MCF 10A (cell line): ENCODE measurements around the gene SUGT1. TPM values are rescaled to one million over a fixed set of nuclear protein-coding genes. Genes with fewer than 3 reads are reported as not detected.

Experiments used
- BruUV-seq: library from RNA; stranded (reverse); fragments of 400-500 nt; replicated peaks from 2 replicates; lab custom pipeline; 2021; lab: Mats Ljungman, UMichigan
- CTCF ChIA-PET: fragments of 300-600 bp; sonication (Branson Sonifier 250); formaldehyde crosslinking; extraction: SDS; loops from one replicate; lab custom pipeline; 2021; ENCODE audit warnings: antibody characterized with exemption, inconsistent platforms; lab: Yijun Ruan, JAX
- POLR2A ChIA-PET: fragments of 300-600, 350-650 bp; sonication (Branson Sonifier 250); formaldehyde crosslinking; extraction: SDS; loops from one replicate; lab custom pipeline; 2020; ENCODE audit warnings: antibody characterized with exemption, inconsistent platforms; lab: Yijun Ruan, JAX
- DNase-seq: peaks from one replicate; pipeline ENCODE4 v3.0.0-alpha.2; 2018; ENCODE audit not compliant: unreplicated experiment
- H3K27ac Mint-ChIP-seq: one replicate; pipeline ENCODE4 v1.8.0; 2022; ENCODE audit warnings: mild to moderate bottlenecking, low read depth, mixed read lengths; ENCODE audit not compliant: unreplicated experiment
- H3K27me3 Mint-ChIP-seq: one replicate; pipeline ENCODE4 v1.8.0; 2022; ENCODE audit warnings: mixed read lengths; ENCODE audit not compliant: insufficient read depth, unreplicated experiment
- H3K36me3 Mint-ChIP-seq: one replicate; pipeline ENCODE4 v1.8.0; 2022; ENCODE audit warnings: mild to moderate bottlenecking, moderate library complexity, mixed read lengths; ENCODE audit not compliant: insufficient read depth, unreplicated experiment
- H3K4me1 Mint-ChIP-seq: one replicate; pipeline ENCODE4 v1.8.0; 2022; ENCODE audit warnings: mixed read lengths; ENCODE audit not compliant: insufficient read depth, unreplicated experiment
- H3K4me3 Mint-ChIP-seq: one replicate; pipeline ENCODE4 v1.8.0; 2022; ENCODE audit warnings: mild to moderate bottlenecking, moderate library complexity, mixed read lengths; ENCODE audit not compliant: unreplicated experiment
- H3K9me3 Mint-ChIP-seq: one replicate; pipeline ENCODE4 v1.8.0; 2022; ENCODE audit warnings: mixed read lengths; ENCODE audit not compliant: unreplicated experiment
- CTCF ChIP-seq: fragments of 200-600 bp; IDR thresholded peaks from one replicate; pipeline ENCODE4 v1.8.0; 2022; ENCODE audit warnings: antibody characterized with exemption, mild to moderate bottlenecking; ENCODE audit not compliant: unreplicated experiment
- intact Hi-C: fragments of 100-400 bp; cut with micrococcal nuclease; formaldehyde crosslinking; loops from 2 replicates; pipeline ENCODE4 v1.14.1; 2022
- total RNA-seq: library from RNA; stranded (reverse); gene quantifications from 2 replicates; pipeline ENCODE4 v1.2.3, GENCODE V29; 2022

Gene SUGT1
- total RNA-seq, 1 experiment from 2014 or later: 58.4 TPM

- no TSS peak for BruUV-seq
- no peak for DNase-seq
- ChIA-PET CTCF (interaction anchor here (2.4 kb wide), 1 partner anchor 21 kb away, joined by 8 read pairs; no protein-coding TSS in a partner anchor), POLR2A (no interaction called here)
- Mint-ChIP-seq H3K36me3 (no peaks in the 10 kb centered on the region), H3K27ac (no peak overlapping the region), H3K27me3 (peaks cover 23% of the 10 kb centered on the region), H3K4me3 (no peak overlapping the region), H3K4me1 (no peaks in the 10 kb centered on the region), H3K9me3 (peaks cover 18% of the 10 kb centered on the region)
- TF ChIP-seq CTCF: no peak
- intact Hi-C loops: no loop called here
Observed at GRCh38 chr13:52723181-52723580, 70.5 kb downstream of the SUGT1 start.

- no peaks in the 10 kb centered on the region for H3K36me3 Mint-ChIP-seq
- no peak overlapping the region for H3K27ac Mint-ChIP-seq
- no peaks in the 10 kb centered on the region for H3K4me1 Mint-ChIP-seq
- intact Hi-C loops: no loop called here
- H3K4me3 Mint-ChIP-seq: no peak overlapping the region
- BruUV-seq: no TSS peak
- ChIA-PET CTCF (interaction anchor here (0.6 to 0.9 kb wide), 2 partner anchors 17 to 18 kb away, joined by 4 to 5 read pairs; no protein-coding TSS in a partner anchor), POLR2A (interaction anchor here (1.0 kb wide), 1 partner anchor 53 kb away, joined by 3 read pairs; no protein-coding TSS in a partner anchor)
- no peak for DNase-seq
- peaks cover 1% of the 10 kb centered on the region for H3K27me3 Mint-ChIP-seq
- no peaks in the 10 kb centered on the region for H3K9me3 Mint-ChIP-seq
- TF ChIP-seq CTCF: no peak
Observed at GRCh38 chr13:52725302-52725701, 72.7 kb downstream of the SUGT1 start.

DNA sequence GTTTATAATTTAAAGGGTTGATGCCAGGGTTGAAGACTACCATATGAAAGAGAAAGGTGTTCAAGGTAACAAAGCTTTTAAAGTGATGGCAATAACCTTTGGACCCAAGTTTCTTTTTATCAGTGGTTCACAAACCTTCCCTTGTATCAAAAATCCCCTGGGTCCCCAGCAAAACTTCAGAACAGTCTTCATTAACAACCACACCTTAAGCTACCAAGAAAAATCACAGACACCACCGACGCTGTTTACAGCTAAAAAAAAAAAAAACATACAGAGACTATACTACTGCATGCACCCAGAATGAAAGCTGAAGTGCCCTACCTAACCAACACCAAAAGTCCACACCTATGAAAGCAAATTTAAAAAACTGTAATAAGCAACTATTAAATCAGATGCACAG is 73.6 kb downstream of the SUGT1 start:
- TF ChIP-seq CTCF: no peak
- intact Hi-C loops: no loop called here
- ChIA-PET CTCF (interaction anchor here (0.5 to 1.2 kb wide), 6 partner anchors 14 to 131 kb away, joined by 3 to 6 read pairs (median 3); partner anchors contain the start of gene CNMD), POLR2A (interaction anchor here (1.0 kb wide), 1 partner anchor 75 kb away, joined by 3 read pairs; no protein-coding TSS in a partner anchor)
- Mint-ChIP-seq H3K36me3 (no peaks in the 10 kb centered on the region), H3K4me1 (no peaks in the 10 kb centered on the region), H3K4me3 (no peak overlapping the region), H3K27me3 (no peaks in the 10 kb centered on the region), H3K9me3 (no peaks in the 10 kb centered on the region), H3K27ac (no peak overlapping the region)
- no peak for DNase-seq
- BruUV-seq: no TSS peak

DNA sequence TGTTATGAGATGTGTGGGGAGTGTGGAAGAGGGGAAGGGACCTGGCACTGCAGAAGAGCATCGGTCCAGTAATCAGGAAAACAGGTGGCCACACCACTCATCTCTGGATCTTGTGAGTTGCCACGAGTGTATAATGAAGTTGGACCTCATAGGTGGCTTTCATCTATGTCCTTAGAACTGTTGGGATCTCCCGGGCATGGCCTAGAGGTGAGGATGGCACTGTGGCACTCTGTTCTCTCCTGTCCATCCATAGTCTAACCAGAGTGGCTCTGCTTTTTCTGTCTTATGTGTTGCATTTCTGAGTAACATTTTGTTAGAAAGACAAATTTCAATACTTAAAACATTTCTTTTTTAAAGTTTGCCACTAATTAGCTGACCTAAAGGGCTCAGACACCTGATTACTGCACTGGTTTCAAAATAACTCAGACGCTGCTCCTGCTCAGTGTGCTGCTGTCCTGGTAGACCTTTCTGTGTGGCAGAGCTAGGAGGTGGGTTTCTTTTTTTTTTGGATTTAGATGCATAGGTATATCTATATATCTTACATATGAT is 81.5 kb downstream of the SUGT1 start:
- ChIA-PET CTCF (interaction anchor here (0.6 to 1.9 kb wide), 3 partner anchors 9 to 1469 kb away, joined by 4 to 6 read pairs (median 4); no protein-coding TSS in a partner anchor), POLR2A (no interaction called here)
- intact Hi-C loops: no loop called here
- Mint-ChIP-seq H3K4me3 (no peak overlapping the region), H3K9me3 (no peaks in the 10 kb centered on the region), H3K27me3 (peaks cover 11% of the 10 kb centered on the region), H3K36me3 (no peaks in the 10 kb centered on the region), H3K4me1 (no peaks in the 10 kb centered on the region), H3K27ac (no peak overlapping the region)
- TF ChIP-seq CTCF: no peak
- no peak for DNase-seq
- no TSS peak for BruUV-seq
